ENCODE measurements around the gene SLU7.

- TF ChIP-seq CTCF (IDR thresholded peaks at IDR 0.05; ENCODE audit: extremely low read depth in 1 of 2, insufficient read depth in 1 of 2, low read depth in 1 of 2, low read length in 2 of 2) (peak; percentile 11 to 20), POLR2A (IDR thresholded peaks at IDR 0.05; ENCODE audit: low read depth, low read length) (no peak), MAX (IDR thresholded peaks at IDR 0.05; ENCODE audit: insufficient read depth, insufficient read length) (no peak), POLR2AphosphoS5 (IDR thresholded peaks at IDR 0.05; ENCODE audit: insufficient read depth, low read depth, low read length) (no peak)
These were observed 27.8 kb downstream of the SLU7 start for GRCh38 chr5:160390787-160391696.
